ENCODE results near the gene PPP2R2B. TPM values are rescaled to one million over a fixed set of nuclear protein-coding genes. Genes with fewer than 3 reads are reported as not detected.

PPP2R2B gene
- total and polyA plus RNA-seq, 11 donors = 0.03 to 2.9 (median 0.30) TPM; not detected in 1

DNA sequence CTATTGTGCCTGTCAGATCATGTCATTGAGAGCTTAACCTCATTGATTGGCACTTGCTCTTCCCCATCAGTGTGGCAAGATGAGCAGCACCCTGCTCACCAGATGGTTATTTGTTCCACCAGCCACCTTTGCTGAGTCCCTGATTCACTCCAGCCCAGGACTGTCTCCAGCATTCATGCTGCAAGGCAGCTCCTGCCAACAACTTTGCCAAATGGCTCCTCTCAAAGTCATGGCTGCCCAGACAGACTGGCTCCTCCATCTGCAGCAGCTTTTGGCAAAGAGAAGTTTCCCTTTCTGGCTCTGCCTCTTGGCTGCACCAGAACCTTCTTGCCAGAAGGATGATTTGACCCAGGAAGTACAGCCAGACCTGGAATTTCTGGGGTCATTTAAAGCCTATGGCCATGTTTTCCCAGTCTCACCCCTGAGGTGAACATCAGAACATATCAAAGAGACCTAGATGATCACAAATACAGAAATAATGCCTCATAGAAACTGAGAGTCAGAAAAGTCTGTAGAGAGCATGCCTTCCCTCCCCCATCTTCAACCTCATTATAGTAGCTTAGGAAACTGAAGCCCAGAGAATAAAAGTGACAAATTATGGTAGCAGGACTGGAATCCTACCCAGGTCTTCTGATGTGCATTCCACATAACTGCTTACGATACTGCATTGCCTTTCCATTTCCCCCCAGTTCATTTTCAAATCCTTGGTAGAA is 10.4 kb downstream of the PPP2R2B start:
- ATAC-seq (no peak), DNase-seq (no peak)
- Histone ChIP-seq H3K4me1 (no peaks in the 10 kb centered on the region), H3K9me3 (no peaks in the 10 kb centered on the region), H3K27me3 (no peaks in the 10 kb centered on the region), H3K27ac (no peak overlapping the region), H3K36me3 (no peaks in the 10 kb centered on the region), H3K4me3 (no peak overlapping the region)
- WGBS, 4 donors = 32 to 92% (median 85%) methylated on average over 1 of the region's 1 CpG
- intact Hi-C loops (cut with DNase I) = no loop called here
- no peak for TF ChIP-seq POLR2A (IDR thresholded peaks at IDR 0.05)
- TF ChIP-seq CTCF (IDR thresholded peaks at IDR 0.05) = no peak

GRCh38 chr5:146866263-146866662 is 12.3 kb downstream of the PPP2R2B start:
- DNase-seq (no peak), ATAC-seq (no peak)
- Histone ChIP-seq H3K9me3 (no peaks in the 10 kb centered on the region), H3K4me3 (no peak overlapping the region), H3K27ac (no peak overlapping the region), H3K27me3 (no peaks in the 10 kb centered on the region), H3K36me3 (no peaks in the 10 kb centered on the region), H3K4me1 (no peaks in the 10 kb centered on the region)
- intact Hi-C loops (cut with DNase I) = no loop called here
- no peak for TF ChIP-seq POLR2A (IDR thresholded peaks at IDR 0.05)
- no peak for TF ChIP-seq CTCF (IDR thresholded peaks at IDR 0.05)
- 78 to 87% (median 81%) methylated on average over 2 of the region's 2 CpGs for WGBS, 4 donors

DNA sequence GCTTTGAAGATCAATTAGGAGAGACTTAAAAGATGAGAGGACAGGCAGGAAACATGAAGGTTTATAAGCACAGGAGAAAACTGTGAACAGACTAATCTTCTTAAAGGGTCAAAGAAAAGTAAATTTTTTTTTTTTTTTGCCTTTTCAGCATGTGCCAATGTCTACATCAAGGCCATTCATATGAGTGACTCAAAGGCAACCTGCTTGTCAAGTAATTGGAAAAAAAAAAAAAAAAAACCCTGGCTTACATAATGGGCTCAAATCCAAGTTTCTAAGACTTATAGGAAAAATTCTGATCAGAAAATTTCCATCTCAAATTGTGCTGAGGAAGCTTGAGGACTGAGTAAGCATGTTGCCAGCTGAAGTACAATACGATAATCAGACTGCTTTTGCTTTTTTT is 15.9 kb downstream of the PPP2R2B start:
- no peak for ATAC-seq

More for the DNA sequence above, 15.9 kb downstream of the PPP2R2B start:
- Histone ChIP-seq H3K36me3 (no peaks in the 10 kb centered on the region), H3K4me1 (no peaks in the 10 kb centered on the region), H3K27me3 (no peaks in the 10 kb centered on the region), H3K9me3 (no peaks in the 10 kb centered on the region), H3K27ac (no peak overlapping the region), H3K4me3 (no peak overlapping the region)
- no peak for TF ChIP-seq CTCF (IDR thresholded peaks at IDR 0.05)
- no peak for TF ChIP-seq POLR2A (IDR thresholded peaks at IDR 0.05)
- intact Hi-C loops (cut with DNase I) = no loop called here
- DNase-seq = no peak
- 78 to 89% (median 85%) methylated on average over 1 of the region's 1 CpG for WGBS, 4 donors

All from heart left ventricle (tissue), 16 donors.